GM23338 (cell line): ENCODE results near the gene ZNF837.

Experiments
- EZH2 ChIP-seq: fragments of 200-600 bp; sonication (generic); IDR thresholded peaks from one replicate; pipeline ENCODE4 v1.8.0; 2017; ENCODE audit warnings: antibody characterized with exemption, mild to moderate bottlenecking, low read depth; ENCODE audit not compliant: unreplicated experiment
- EZH2phosphoT487 ChIP-seq: fragments of 200-600 bp; sonication (generic); IDR thresholded peaks from one replicate; pipeline ENCODE4 v1.8.1; 2018; ENCODE audit warnings: antibody characterized with exemption; ENCODE audit not compliant: unreplicated experiment
- JUNB ChIP-seq: IDR thresholded peaks from one replicate; pipeline ENCODE4 v1.6.1; 2016; ENCODE audit warnings: antibody characterized with exemption; ENCODE audit not compliant: unreplicated experiment
- POLR2AphosphoS5 ChIP-seq: IDR thresholded peaks from 2 replicates; pipeline ENCODE4 v1.6.1; 2016; ENCODE audit warnings: antibody characterized with exemption, low read depth
- TF ChIP-seq, protein P1 (sequence below): IDR thresholded peaks from one replicate; pipeline ENCODE4 v1.6.1; 2018; ENCODE audit warnings: antibody characterized with exemption; ENCODE audit not compliant: unreplicated experiment
- TF ChIP-seq, protein P2 (sequence below), 2 experiments: fragments of 200-600 bp in 1 of 2; sonication (generic) in 1 of 2; conservative IDR thresholded peaks; 2 replicates each; pipeline versions ENCODE4 v1.5.1 to v1.6.1; 2016 to 2017; ENCODE audit warnings: antibody characterized with exemption in 2 of 2, low read depth in 2 of 2, mild to moderate bottlenecking in 2 of 2, moderate library complexity in 1 of 2
- TF ChIP-seq, protein P3 (sequence below): IDR thresholded peaks from 2 replicates; pipeline ENCODE4 v1.6.1; 2016; ENCODE audit warnings: antibody characterized with exemption

DNA sequence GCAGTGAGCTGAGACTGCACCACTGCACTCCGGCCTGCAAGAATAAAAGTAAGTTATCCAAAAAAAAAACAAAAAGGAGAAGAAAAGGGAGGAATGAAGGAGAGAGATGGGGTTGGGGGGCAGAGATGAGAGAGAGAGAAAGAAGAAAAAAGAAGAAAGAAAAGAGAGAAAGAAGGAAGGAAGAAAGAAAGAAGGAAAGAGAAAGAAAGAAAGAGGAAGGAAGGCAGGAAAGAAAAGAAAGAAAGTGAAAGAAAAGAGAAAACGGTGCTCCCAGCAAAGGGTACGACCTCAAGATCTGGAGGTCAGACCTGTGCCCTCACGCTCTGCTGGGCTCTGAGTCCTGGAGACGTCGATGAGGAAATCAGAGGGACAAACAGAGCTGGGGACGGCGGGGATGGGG lies 31.2 kb downstream of the ZNF837 start:
- TF ChIP-seq, protein P1, sequence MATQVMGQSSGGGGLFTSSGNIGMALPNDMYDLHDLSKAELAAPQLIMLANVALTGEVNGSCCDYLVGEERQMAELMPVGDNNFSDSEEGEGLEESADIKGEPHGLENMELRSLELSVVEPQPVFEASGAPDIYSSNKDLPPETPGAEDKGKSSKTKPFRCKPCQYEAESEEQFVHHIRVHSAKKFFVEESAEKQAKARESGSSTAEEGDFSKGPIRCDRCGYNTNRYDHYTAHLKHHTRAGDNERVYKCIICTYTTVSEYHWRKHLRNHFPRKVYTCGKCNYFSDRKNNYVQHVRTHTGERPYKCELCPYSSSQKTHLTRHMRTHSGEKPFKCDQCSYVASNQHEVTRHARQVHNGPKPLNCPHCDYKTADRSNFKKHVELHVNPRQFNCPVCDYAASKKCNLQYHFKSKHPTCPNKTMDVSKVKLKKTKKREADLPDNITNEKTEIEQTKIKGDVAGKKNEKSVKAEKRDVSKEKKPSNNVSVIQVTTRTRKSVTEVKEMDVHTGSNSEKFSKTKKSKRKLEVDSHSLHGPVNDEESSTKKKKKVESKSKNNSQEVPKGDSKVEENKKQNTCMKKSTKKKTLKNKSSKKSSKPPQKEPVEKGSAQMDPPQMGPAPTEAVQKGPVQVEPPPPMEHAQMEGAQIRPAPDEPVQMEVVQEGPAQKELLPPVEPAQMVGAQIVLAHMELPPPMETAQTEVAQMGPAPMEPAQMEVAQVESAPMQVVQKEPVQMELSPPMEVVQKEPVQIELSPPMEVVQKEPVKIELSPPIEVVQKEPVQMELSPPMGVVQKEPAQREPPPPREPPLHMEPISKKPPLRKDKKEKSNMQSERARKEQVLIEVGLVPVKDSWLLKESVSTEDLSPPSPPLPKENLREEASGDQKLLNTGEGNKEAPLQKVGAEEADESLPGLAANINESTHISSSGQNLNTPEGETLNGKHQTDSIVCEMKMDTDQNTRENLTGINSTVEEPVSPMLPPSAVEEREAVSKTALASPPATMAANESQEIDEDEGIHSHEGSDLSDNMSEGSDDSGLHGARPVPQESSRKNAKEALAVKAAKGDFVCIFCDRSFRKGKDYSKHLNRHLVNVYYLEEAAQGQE = no peak
- TF ChIP-seq, protein P2, sequence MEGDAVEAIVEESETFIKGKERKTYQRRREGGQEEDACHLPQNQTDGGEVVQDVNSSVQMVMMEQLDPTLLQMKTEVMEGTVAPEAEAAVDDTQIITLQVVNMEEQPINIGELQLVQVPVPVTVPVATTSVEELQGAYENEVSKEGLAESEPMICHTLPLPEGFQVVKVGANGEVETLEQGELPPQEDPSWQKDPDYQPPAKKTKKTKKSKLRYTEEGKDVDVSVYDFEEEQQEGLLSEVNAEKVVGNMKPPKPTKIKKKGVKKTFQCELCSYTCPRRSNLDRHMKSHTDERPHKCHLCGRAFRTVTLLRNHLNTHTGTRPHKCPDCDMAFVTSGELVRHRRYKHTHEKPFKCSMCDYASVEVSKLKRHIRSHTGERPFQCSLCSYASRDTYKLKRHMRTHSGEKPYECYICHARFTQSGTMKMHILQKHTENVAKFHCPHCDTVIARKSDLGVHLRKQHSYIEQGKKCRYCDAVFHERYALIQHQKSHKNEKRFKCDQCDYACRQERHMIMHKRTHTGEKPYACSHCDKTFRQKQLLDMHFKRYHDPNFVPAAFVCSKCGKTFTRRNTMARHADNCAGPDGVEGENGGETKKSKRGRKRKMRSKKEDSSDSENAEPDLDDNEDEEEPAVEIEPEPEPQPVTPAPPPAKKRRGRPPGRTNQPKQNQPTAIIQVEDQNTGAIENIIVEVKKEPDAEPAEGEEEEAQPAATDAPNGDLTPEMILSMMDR (conservative IDR thresholded peaks at IDR 0.05; ENCODE audit: low read depth in 2 of 2) = no peak
- TF ChIP-seq EZH2phosphoT487 (no peak), POLR2AphosphoS5 (no peak), EZH2 (no peak), JUNB (no peak)
- TF ChIP-seq, protein P3, sequence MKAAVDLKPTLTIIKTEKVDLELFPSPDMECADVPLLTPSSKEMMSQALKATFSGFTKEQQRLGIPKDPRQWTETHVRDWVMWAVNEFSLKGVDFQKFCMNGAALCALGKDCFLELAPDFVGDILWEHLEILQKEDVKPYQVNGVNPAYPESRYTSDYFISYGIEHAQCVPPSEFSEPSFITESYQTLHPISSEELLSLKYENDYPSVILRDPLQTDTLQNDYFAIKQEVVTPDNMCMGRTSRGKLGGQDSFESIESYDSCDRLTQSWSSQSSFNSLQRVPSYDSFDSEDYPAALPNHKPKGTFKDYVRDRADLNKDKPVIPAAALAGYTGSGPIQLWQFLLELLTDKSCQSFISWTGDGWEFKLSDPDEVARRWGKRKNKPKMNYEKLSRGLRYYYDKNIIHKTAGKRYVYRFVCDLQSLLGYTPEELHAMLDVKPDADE = no peak
